MM.1S (cell line): ENCODE data around the gene ANKRD6.

Experiments
- DNase-seq: peaks from one replicate; pipeline ENCODE4 v3.0.0-alpha.2; 2015
- H2AFZ ChIP-seq: fragments of 300-600 bp; sonication (generic); 2 replicates; pipeline ENCODE4 v1.6.0; 2016; ENCODE audit warnings: antibody characterized with exemption, low read length
- H3F3A ChIP-seq: fragments of 300-600 bp; sonication (generic); 2 replicates; pipeline ENCODE4 v1.6.1; 2016; ENCODE audit warnings: mild to moderate bottlenecking, antibody characterized with exemption, low read length, moderate library complexity, mixed read lengths; ENCODE audit not compliant: insufficient read depth
- H3K27ac ChIP-seq: fragments of 300-600 bp; sonication (generic); 2 replicates; pipeline ENCODE4 v1.5.1; 2016; ENCODE audit warnings: mild to moderate bottlenecking, low read length
- H3K27me3 ChIP-seq: fragments of 300-600 bp; sonication (generic); replicated peaks from 2 replicates; pipeline ENCODE4 v1.6.0; 2016; ENCODE audit warnings: low read length; ENCODE audit not compliant: insufficient read depth
- H3K36me3 ChIP-seq: fragments of 300-600 bp; sonication (generic); replicated peaks from 2 replicates; pipeline ENCODE4 v1.6.1; 2016; ENCODE audit warnings: mild to moderate bottlenecking, low read length, mixed read lengths; ENCODE audit not compliant: insufficient read depth
- H3K4me1 ChIP-seq: fragments of 300-600 bp; sonication (generic); 2 replicates; pipeline ENCODE4 v1.6.1; 2016; ENCODE audit warnings: low read length, mixed read lengths
- H3K4me2 ChIP-seq: fragments of 300-600 bp; sonication (generic); 2 replicates; pipeline ENCODE4 v1.6.0; 2016; ENCODE audit warnings: low read depth, low read length
- H3K4me3 ChIP-seq: fragments of 300-600 bp; sonication (generic); 2 replicates; pipeline ENCODE4 v1.5.1; 2016; ENCODE audit warnings: low read length, mixed read lengths
- H3K79me2 ChIP-seq: fragments of 300-600 bp; sonication (generic); 2 replicates; pipeline ENCODE4 v1.6.1; 2016; ENCODE audit warnings: mixed run types, low read length, mixed read lengths
- H3K9ac ChIP-seq: fragments of 300-600 bp; sonication (generic); 2 replicates; pipeline ENCODE4 v1.6.1; 2016; ENCODE audit warnings: low read length, mixed read lengths
- H3K9me2 ChIP-seq: fragments of 300-600 bp; sonication (generic); replicated peaks from 2 replicates; pipeline ENCODE4 v1.6.1; 2016; ENCODE audit warnings: mild to moderate bottlenecking, low read length, mixed read lengths; ENCODE audit not compliant: insufficient read depth
- H3K9me3 ChIP-seq: fragments of 300-600 bp; sonication (generic); replicated peaks from 2 replicates; pipeline ENCODE4 v1.6.1; 2016; ENCODE audit warnings: mild to moderate bottlenecking, low read length, mixed read lengths; ENCODE audit not compliant: insufficient read depth
- H4K20me1 ChIP-seq: fragments of 300-600 bp; sonication (generic); 2 replicates; pipeline ENCODE4 v1.6.1; 2016; ENCODE audit warnings: mild to moderate bottlenecking, low read length, moderate library complexity, mixed read lengths; ENCODE audit not compliant: insufficient read depth
- EZH2 ChIP-seq: fragments of 300-600 bp; sonication (generic); optimal IDR thresholded peaks from 2 replicates; pipeline ENCODE3; 2017; ENCODE audit warnings: low read depth, mild to moderate bottlenecking, antibody characterized with exemption, low read length, mixed read lengths
- EZH2phosphoT487 ChIP-seq: fragments of 300-600 bp; sonication (generic); IDR thresholded peaks from 2 replicates; pipeline ENCODE4 v1.6.1; 2018; ENCODE audit warnings: antibody characterized with exemption, low read length
- TF ChIP-seq, protein P1 (sequence below): fragments of 300-600 bp; sonication (generic); IDR thresholded peaks from 2 replicates; pipeline ENCODE4 v1.5.1; 2016; ENCODE audit warnings: antibody characterized with exemption, low read length, mixed read lengths

The ANKRD6 gene

DNA sequence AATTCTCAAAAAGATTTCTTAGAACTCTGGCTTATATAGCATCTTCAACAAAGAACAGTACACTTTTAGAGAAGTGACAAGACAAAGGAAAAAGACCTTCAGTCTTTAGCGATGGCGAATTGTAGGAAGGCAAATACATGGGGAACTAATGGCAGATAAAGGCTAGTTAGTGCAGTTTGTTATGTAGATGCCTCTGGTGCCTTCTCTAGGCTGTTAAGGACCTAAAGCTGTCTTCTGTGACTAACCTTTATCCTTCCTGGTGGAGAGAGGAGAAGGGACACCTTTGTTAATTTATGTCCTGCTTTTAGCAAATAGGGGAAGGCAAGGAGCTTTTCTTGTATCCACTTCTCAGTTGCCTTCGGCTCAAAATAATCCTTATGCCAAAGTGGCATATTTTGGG, 7.2 kb downstream of the ANKRD6 start:
- H3K4me3 ChIP-seq = no peak overlapping the region
- H3K9ac ChIP-seq = no peak overlapping the region
- H4K20me1 ChIP-seq = no peaks in the 10 kb centered on the region
- 0 out of 2 replicates have a peak, but pooled peaks cover 5% of the 10 kb centered on the region for H3K4me1 ChIP-seq
- no peaks in the 10 kb centered on the region for H3K79me2 ChIP-seq
- no peaks in the 10 kb centered on the region for H3F3A ChIP-seq
- H3K27me3 ChIP-seq = no peaks in the 10 kb centered on the region
- H3K27ac ChIP-seq = no peak overlapping the region
- H3K36me3 ChIP-seq = no peaks in the 10 kb centered on the region
- no peak for DNase-seq
- TF ChIP-seq, protein P1, sequence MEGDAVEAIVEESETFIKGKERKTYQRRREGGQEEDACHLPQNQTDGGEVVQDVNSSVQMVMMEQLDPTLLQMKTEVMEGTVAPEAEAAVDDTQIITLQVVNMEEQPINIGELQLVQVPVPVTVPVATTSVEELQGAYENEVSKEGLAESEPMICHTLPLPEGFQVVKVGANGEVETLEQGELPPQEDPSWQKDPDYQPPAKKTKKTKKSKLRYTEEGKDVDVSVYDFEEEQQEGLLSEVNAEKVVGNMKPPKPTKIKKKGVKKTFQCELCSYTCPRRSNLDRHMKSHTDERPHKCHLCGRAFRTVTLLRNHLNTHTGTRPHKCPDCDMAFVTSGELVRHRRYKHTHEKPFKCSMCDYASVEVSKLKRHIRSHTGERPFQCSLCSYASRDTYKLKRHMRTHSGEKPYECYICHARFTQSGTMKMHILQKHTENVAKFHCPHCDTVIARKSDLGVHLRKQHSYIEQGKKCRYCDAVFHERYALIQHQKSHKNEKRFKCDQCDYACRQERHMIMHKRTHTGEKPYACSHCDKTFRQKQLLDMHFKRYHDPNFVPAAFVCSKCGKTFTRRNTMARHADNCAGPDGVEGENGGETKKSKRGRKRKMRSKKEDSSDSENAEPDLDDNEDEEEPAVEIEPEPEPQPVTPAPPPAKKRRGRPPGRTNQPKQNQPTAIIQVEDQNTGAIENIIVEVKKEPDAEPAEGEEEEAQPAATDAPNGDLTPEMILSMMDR = no peak
- TF ChIP-seq EZH2phosphoT487 (no peak), EZH2 (no peak)
- no peak overlapping the region for H2AFZ ChIP-seq
- no peak overlapping the region for H3K4me2 ChIP-seq
- H3K9me3 ChIP-seq = no peaks in the 10 kb centered on the region
- no peaks in the 10 kb centered on the region for H3K9me2 ChIP-seq

DNA sequence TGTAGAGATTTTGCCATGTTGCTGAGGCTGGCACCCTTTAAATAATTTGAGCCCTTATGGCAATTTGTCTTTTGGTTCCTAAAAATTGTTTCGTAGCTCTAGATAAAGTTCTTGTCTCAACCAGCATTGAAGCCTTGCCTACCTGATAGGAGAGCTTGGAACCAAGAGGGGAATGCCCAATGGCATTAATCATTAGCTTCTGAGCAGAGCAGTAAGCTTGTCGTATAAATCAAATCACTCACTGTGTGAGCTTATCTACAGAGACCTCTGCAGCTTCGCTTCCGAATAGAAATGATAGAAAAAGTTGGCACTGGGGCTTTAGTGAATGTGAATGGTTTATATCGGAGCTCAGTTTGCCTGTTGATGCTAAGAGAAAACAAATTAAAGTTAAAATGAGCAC, 10.7 kb downstream of the ANKRD6 start:
- no peak overlapping the region for H2AFZ ChIP-seq
- H3K4me3 ChIP-seq = no peak overlapping the region
- no peaks in the 10 kb centered on the region for H3K36me3 ChIP-seq
- no peak overlapping the region for H3K9ac ChIP-seq
- TF ChIP-seq EZH2phosphoT487 (no peak), EZH2 (no peak)
- TF ChIP-seq, protein P1 = no peak
- H3K4me1 ChIP-seq = no peaks in the 10 kb centered on the region
- no peaks in the 10 kb centered on the region for H3K79me2 ChIP-seq
- no peaks in the 10 kb centered on the region for H3F3A ChIP-seq
- H3K27ac ChIP-seq = no peak overlapping the region
- H3K4me2 ChIP-seq = no peak overlapping the region
- no peaks in the 10 kb centered on the region for H3K9me2 ChIP-seq
- no peaks in the 10 kb centered on the region for H4K20me1 ChIP-seq
- H3K9me3 ChIP-seq = no peaks in the 10 kb centered on the region
- H3K27me3 ChIP-seq = no peaks in the 10 kb centered on the region
- no peak for DNase-seq

DNA sequence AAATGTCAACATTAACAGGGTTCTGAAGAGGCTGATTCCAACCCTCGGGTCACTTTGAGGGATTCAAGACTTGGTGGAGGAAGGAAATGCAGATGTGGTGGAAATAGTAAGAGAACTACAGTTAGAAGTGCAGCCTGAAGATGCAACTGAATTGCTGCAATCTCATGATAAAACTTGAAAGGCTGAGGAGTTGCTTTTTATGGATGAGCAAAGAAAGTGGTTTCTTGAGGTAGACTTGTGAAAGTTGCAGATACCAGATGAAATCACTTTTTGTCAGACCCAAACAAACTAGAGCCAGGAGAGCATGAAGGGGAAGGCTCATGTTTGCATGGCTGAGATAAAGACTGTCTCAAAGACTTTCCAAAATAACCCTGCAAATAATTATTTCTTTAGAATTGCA, 16.2 kb downstream of the ANKRD6 start:
- no peak overlapping the region for H2AFZ ChIP-seq
- no peaks in the 10 kb centered on the region for H3K9me3 ChIP-seq
- no peaks in the 10 kb centered on the region for H3K4me1 ChIP-seq
- no peak overlapping the region for H3K27ac ChIP-seq
- H3F3A ChIP-seq = no peaks in the 10 kb centered on the region
- H3K4me2 ChIP-seq = no peak overlapping the region
- H3K79me2 ChIP-seq = no peaks in the 10 kb centered on the region
- no peaks in the 10 kb centered on the region for H3K9me2 ChIP-seq
- no peak overlapping the region for H3K4me3 ChIP-seq
- no peak overlapping the region for H3K9ac ChIP-seq
- DNase-seq = no peak
- no peaks in the 10 kb centered on the region for H3K27me3 ChIP-seq
- TF ChIP-seq, protein P1 = no peak
- TF ChIP-seq EZH2 (no peak), EZH2phosphoT487 (no peak)
- no peaks in the 10 kb centered on the region for H3K36me3 ChIP-seq
- no peaks in the 10 kb centered on the region for H4K20me1 ChIP-seq
